ENCODE results near the gene STX8.
"Not testable (repeated sequence)": the region's sequence is repeated elsewhere in the genome, so short reads cannot be mapped to it uniquely, and the experiment has no call there.

STX8 gene

GRCh38 chr17:9554715-9555114, 20.9 kb downstream of the STX8 start:
- DNase-seq = not testable (repeated sequence)

DNA sequence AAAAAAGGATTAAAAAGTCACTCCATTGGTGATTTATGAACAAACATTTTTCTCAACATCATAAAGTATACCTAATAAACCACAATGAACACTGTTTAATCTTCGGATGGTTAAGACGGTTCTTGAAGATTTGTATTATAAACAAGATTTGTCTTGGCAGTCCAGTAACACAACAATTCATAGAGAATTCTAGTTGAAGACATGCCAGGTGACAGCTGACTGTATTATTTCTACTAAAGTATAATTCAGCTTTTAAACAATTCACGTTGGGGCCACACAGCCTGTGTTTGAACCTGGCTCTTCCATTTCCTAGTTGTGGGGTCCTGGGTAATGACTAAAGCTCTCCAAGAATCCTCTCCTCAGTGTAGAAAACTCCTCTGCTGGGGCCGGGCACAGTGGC, 22.0 kb downstream of the STX8 start:
- no peak for DNase-seq

GRCh38 chr17:9553181-9553580, 22.4 kb downstream of the STX8 start:
- no peak for DNase-seq

GRCh38 chr17:9549215-9549614, 26.4 kb downstream of the STX8 start:
- DNase-seq = no peak

DNA sequence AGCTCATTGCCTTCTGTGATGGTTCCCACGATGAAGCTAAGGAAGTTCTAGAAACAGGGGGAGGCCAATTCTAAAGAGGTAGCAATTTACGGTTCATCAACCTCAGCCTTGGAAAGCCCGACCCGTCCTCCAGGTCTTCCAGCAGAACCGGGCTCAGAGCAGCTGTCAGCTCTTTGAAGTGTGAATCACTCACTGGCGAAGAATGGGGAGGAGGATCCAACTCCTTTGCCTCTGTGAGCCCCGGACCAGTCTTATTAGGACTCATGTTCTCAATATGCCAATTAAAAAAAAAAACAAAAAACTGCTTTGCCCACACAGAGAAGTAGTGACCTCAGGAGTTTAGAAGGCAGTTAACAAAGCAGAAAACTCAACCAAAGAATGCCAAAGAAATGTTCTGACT, 31.4 kb downstream of the STX8 start:
- no peak for DNase-seq

DNA sequence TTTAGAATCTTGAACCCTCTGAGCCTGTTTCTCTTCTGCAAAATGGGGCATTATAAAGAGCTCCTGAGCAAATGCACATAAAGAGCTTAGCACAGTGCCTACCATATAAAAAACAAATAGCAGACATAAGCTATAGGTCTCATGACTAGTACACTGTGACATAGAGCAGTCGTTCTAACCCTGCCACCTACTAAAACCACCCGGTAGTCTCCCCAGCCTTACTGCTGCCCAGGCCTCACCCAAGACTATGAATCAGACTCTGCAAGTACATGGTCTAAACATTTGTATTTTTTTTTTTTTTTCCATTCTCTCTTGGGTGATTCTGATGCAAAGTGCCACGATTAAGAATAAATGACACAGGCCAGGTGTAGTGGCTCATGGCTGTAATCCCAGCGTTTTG, 33.9 kb downstream of the STX8 start:
- no peak for DNase-seq

GRCh38 chr17:9538626-9539025, 37.0 kb downstream of the STX8 start:
- no peak for DNase-seq

DNA sequence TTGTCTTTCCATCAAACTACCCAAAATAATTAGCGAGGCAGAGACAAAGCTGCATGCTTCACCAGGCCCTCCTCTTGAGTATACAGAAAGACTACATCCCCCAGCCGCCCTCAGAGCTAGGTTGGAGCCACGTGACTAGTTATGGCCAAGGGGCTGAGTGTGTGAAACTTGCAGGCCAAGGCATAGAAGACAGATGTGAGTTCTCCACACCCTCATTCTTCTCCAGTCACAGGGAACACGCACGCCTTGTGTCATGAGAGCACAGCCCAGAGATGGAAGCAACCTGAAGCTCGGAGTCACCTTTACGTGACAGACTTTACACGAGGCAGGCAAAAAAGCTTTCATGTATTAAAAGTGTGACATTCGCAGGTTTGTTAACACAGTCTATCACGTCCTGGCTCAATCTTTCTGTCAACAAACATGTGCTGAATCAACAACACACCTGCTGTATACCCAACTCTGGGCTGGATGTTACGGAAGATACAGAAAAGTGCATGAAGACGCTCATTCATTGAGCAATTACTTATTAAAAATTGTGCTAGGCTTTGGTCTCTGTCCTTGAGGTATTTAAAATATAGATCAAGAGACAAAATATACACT, 38.3 kb downstream of the STX8 start:
- DNase-seq = no peak

DNA sequence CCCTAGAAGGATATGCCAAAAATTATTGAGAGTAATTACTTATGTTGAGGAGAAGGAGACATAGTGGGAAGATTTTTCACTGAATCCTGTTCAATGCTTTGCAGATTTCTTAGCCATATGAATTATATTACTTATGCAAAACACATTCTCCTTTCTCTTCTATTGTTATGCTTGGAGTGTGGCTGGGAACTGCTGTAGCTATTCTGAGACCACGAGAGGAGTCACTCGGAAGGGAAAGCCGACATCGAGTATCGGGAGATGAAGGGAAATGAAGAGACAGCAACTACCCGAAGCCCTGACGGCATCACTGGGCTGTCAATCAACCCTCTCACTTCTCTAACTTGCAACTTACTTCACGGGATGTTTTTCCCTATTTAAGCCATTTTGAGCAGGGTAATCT, 39.6 kb downstream of the STX8 start:
- DNase-seq = no peak

- no peak for DNase-seq
Measured at GRCh38 chr17:9533441-9533840, 42.2 kb downstream of the STX8 start.

GRCh38 chr17:9532715-9533114, 42.9 kb downstream of the STX8 start:
- no peak for DNase-seq

DNA sequence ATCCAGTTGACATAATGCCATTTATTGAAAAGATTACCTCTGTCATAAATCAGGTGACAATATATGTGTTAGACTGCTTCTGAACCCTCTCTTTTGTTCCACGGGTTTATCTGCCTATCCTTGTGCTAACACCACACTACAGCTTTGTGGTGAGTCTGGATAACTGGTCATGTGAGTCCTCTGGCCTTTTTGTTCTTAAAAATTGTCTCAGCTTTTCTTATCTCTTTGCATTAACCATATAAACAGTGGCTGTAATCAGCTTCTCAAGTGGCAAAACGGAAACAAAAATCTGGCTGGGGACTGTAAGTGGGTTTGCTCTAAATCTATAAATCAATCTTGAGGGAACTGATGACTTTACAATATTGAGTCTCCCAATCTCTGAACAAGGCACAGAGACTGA, 44.6 kb downstream of the STX8 start:
- no peak for DNase-seq

DNA sequence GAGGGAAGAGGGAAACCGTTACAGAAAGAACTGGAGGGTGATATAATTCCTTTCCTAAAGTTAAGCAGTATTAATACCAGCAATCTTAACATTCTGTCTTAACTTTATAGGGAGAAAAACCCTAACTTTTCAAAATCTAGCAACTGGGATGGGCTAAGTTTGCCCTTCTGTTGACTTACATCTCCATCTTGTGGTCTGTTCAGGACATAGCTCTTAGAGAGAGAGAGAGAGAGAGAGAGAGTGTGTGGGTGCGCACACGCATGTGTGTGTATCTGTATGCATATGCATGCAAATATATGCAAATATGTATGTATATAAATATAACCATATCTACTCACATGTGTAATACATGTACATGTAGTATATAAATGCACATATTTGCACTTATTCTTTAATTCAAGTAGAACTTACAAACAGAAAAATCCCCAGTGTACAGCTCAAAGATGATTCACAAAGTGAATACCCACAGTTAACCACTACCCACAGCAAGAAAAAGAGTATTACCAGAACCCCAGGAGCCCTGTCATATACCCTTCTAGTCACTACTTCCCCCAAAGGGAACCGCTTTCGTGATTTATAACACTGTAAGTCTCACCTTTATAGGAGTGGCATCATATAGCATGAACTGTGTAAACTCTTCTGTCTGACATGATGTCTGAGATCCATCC, 46.5 kb downstream of the STX8 start:
- no peak for DNase-seq

GRCh38 chr17:9527788-9528187, 47.8 kb downstream of the STX8 start:
- no peak for DNase-seq

DNA sequence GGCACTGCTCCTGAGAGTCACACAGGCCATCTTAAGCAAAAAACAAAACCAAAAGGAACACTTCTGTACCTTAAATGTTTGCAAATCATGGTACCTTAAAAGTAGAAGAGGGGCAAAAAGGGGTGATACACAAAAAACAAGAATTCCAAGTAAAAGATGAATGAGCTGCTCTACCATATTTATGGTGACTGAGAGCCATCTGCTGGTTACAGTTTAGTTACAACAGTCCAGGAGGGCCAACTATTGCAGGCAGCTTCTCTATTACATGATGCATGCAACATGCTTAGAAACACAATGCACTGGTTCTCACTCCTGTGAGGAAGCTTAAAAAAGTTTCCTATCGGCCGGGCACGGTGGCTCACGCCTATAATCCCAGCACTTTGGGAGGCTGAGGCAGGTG, 53.5 kb downstream of the STX8 start:
- DNase-seq = no peak

DNA sequence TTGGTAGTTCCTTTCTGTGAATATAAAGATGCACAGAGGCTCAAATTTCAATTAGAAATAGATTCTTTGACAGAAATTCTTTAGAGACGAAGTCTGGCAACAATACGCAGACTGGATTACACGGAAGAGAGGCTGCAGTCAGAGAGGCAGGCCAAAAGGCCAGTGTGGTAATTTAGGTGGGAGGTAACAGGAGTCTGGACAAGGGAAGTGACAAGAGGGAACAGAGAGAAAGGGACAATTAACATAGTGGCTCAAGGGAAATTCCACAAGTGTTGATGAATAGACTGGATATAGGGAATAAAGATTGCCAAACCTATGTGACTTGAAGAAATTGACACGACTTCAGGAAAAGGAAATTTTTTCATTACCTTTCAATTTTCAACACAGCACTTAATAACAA, 54.6 kb downstream of the STX8 start:
- no peak for DNase-seq

- DNase-seq = no peak
Measured at GRCh38 chr17:9520649-9521048, 55.0 kb downstream of the STX8 start.

GRCh38 chr17:9519583-9520272, 55.9 kb downstream of the STX8 start:
- no peak for DNase-seq

- DNase-seq = no peak
Measured at GRCh38 chr17:9517396-9517795, 58.2 kb downstream of the STX8 start.

DNA sequence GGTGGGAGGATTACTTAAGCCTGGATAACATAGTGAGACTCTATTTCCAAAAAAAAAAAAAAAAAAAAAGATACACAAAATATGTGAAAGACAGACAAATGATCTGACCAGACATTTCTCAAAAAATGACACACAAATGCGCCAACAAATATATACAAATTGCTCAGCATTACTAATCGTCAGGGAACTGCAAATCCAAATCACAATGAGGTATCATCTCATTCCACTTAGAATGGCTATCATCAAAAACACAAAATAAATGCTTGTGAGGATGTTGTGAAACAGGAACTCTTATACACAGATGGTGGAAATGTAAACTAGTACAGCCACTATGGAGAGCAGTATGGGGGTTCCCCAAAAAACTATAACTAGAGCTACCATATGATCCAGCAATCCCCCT, 62.4 kb downstream of the STX8 start:
- DNase-seq = no peak

DNA sequence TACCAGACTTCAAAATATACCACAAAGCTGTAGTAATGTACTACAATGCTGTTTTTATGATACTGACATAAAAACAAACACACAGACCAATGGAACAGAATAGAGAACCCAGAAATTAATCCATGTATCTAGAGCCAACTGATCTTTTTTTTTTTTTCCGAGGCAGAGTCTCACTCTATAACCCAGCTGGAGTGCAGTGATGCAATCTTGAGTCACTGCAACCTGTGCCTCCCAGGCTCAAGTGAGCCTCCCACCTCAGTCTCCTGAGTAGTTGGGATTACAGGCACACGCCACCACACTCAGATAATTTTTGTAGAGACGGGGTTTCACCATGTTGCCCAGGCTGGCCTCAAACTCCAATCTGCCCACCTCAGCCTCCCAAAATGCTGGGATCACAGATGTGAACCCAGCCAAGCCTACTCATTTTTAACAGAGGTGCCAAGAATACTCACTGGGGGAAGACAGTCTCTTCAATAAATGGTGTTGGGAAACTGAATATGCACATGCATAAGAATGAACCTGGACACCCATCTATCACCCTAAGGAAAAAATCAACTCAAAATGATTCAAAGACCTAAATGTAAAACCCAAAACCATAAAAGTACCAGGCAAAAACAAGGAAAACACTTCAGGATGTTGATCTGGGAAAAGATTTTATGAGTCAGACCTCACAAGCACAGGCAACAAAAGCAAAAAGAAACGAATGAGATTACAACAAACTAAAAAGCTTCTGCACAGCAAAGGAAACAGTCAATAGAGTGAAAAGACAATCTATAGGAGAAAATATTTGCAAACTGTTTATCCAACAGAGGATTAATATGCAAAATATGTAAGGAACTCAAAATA, 63.1 kb downstream of the STX8 start:
- DNase-seq = no peak

GRCh38 chr17:9509236-9509816, 66.3 kb downstream of the STX8 start:
- no peak for DNase-seq

- DNase-seq = no peak
Measured at GRCh38 chr17:9499041-9499440, 76.6 kb downstream of the STX8 start.
